Endodermal cell (in vitro differentiated cells): Measurements from ENCODE around the gene LAMA4. TPM values are rescaled to one million over a fixed set of nuclear protein-coding genes. Genes with fewer than 3 reads are reported as not detected.

Experiments used
- DNase-seq: peaks from one replicate; pipeline ENCODE4 v3.0.0-alpha.2; 2017
- H3K27ac ChIP-seq: 2 replicates; pipeline ENCODE4 v1.5.1; 2013; ENCODE audit warnings: mild to moderate bottlenecking, low read depth, low read length, moderate library complexity
- H3K27me3 ChIP-seq: 2 replicates; pipeline ENCODE4 v1.6.1; 2013; ENCODE audit warnings: mild to moderate bottlenecking, low read length, moderate library complexity; ENCODE audit not compliant: insufficient read depth, control insufficient read depth, poor library complexity, severe bottlenecking
- H3K36me3 ChIP-seq: 2 replicates; pipeline ENCODE4 v1.7.0; 2013; ENCODE audit warnings: mild to moderate bottlenecking, low read length, moderate library complexity; ENCODE audit not compliant: control insufficient read depth, insufficient read depth
- H3K4me1 ChIP-seq: one replicate; pipeline ENCODE4 v1.7.0; 2013; ENCODE audit warnings: low read length; ENCODE audit not compliant: control insufficient read depth, insufficient read depth
- H3K4me3 ChIP-seq: 2 replicates; pipeline ENCODE4 v1.5.1; 2013; ENCODE audit warnings: mild to moderate bottlenecking, low read length, moderate library complexity
- H3K9ac ChIP-seq: 2 replicates; pipeline ENCODE4 v1.6.1; 2013; ENCODE audit warnings: mild to moderate bottlenecking, low read length, moderate library complexity; ENCODE audit not compliant: poor library complexity, severe bottlenecking; ENCODE audit errors: extremely low read depth
- H3K9me3 ChIP-seq: 2 replicates; pipeline ENCODE4 v1.6.1; 2013; ENCODE audit warnings: mild to moderate bottlenecking, low read length, moderate library complexity; ENCODE audit not compliant: control insufficient read depth
- H3K27ac Mint-ChIP-seq: 2 replicates; pipeline ENCODE4 v1.8.0; 2020; ENCODE audit warnings: mixed read lengths
- H3K27me3 Mint-ChIP-seq: 2 replicates; pipeline ENCODE4 v1.8.0; 2021; ENCODE audit warnings: mild to moderate bottlenecking, mixed read lengths; ENCODE audit not compliant: insufficient read depth
- H3K36me3 Mint-ChIP-seq: 2 replicates; pipeline ENCODE4 v1.8.0; 2020; ENCODE audit warnings: low read depth, mixed read lengths
- H3K4me1 Mint-ChIP-seq: 2 replicates; pipeline ENCODE4 v1.8.0; 2020; ENCODE audit warnings: mixed read lengths
- H3K4me3 Mint-ChIP-seq: 2 replicates; pipeline ENCODE4 v1.8.0; 2020; ENCODE audit warnings: mild to moderate bottlenecking, moderate library complexity, mixed read lengths
- H3K9me3 Mint-ChIP-seq: 2 replicates; pipeline ENCODE4 v1.8.0; 2020; ENCODE audit warnings: mild to moderate bottlenecking, mixed read lengths
- CTCF ChIP-seq: fragments of 200-600 bp; sonication (generic); conservative IDR thresholded peaks from 2 replicates; pipeline ENCODE4 v1.5.0; 2021; ENCODE audit warnings: antibody characterized with exemption, mild to moderate bottlenecking
- WGBS, 2 experiments: methylation state at CpG; one replicate each; pipeline versions ENCODE4 v1.1.5 to v1.1.7; 2013; ENCODE audit warnings: missing lambda C conversion rate in 2 of 2, mixed read lengths in 1 of 2; ENCODE audit not compliant: insufficient coverage in 1 of 2, insufficient read length in 1 of 2; 5-methylcytosine and 5-hydroxymethylcytosine counted together
- total RNA-seq, 2 donors: library from RNA; stranded (reverse); fragmentation: NEBNext Ultra II Directional in 1 of 2; extraction: Animal tissue kit (Norgen Biotek cat#: 25700) in 1 of 2; gene quantifications; 2 replicates in 1 of 2; 3 replicates in 1 of 2; pipeline ENCODE4 v1.2.1, GENCODE V29; 2021

LAMA4 gene
- total RNA-seq, 2 donors from 2014 or later = 0.24 to 3.7 TPM

GRCh38 chr6:112086744-112087135 lies 167.6 kb downstream of the LAMA4 start:
- 1 to 4% methylated on average over 5 to 8 of the region's 8 CpGs for WGBS, 2 experiments
- TF ChIP-seq CTCF = peak; percentile 18
- H3K4me3 Mint-ChIP-seq = no peak overlapping the region
- Histone ChIP-seq H3K4me3 (peak overlapping the region; percentile 94), H3K9ac (peak overlapping the region; percentile 56), H3K27ac (peak overlapping the region; percentile 59), H3K9me3 (no peaks in the 10 kb centered on the region), H3K36me3 (peaks cover 25% of the 10 kb centered on the region), H3K27me3 (peaks cover 13% of the 10 kb centered on the region), H3K4me1 (no peaks in the 10 kb centered on the region)
- peaks cover 3% of the 10 kb centered on the region for H3K4me1 Mint-ChIP-seq
- H3K27me3 Mint-ChIP-seq = peaks cover 2% of the 10 kb centered on the region
- no peak for DNase-seq
- no peaks in the 10 kb centered on the region for H3K9me3 Mint-ChIP-seq
- peaks cover 36% of the 10 kb centered on the region for H3K36me3 Mint-ChIP-seq
- no peak overlapping the region for H3K27ac Mint-ChIP-seq

GRCh38 chr6:112085286-112086065 lies 168.9 kb downstream of the LAMA4 start:
- no peak for TF ChIP-seq CTCF
- H3K9ac ChIP-seq = no peak overlapping the region
- peaks cover 30% of the 10 kb centered on the region for H3K36me3 ChIP-seq
- peak overlapping the region; percentile 94 for H3K4me3 ChIP-seq
- peak overlapping the region; percentile 45 for H3K4me3 Mint-ChIP-seq
- no peaks in the 10 kb centered on the region for H3K27me3 Mint-ChIP-seq
- no peak overlapping the region for H3K27ac ChIP-seq
- H3K27ac Mint-ChIP-seq = no peak overlapping the region
- no peaks in the 10 kb centered on the region for H3K9me3 Mint-ChIP-seq
- H3K36me3 Mint-ChIP-seq = peaks cover 36% of the 10 kb centered on the region
- no peak for DNase-seq
- H3K9me3 ChIP-seq = no peaks in the 10 kb centered on the region
- H3K27me3 ChIP-seq = peaks cover 9% of the 10 kb centered on the region
- WGBS, 2 experiments = 94 to 99% methylated on average over 7 to 8 of the region's 8 CpGs
- peaks cover 3% of the 10 kb centered on the region for H3K4me1 Mint-ChIP-seq
- H3K4me1 ChIP-seq = no peaks in the 10 kb centered on the region

- WGBS, 2 experiments = 100% methylated on average over 2 of the region's 4 CpGs; no CpG with 5 or more reads in 1 of the 2 experiments
- DNase-seq = no peak
- no peak overlapping the region for H3K4me3 ChIP-seq
- no peak overlapping the region for H3K4me3 Mint-ChIP-seq
- peaks cover 54% of the 10 kb centered on the region for H3K36me3 Mint-ChIP-seq
- no peak overlapping the region for H3K27ac Mint-ChIP-seq
- H3K27me3 ChIP-seq = no peaks in the 10 kb centered on the region
- no peaks in the 10 kb centered on the region for H3K27me3 Mint-ChIP-seq
- H3K4me1 ChIP-seq = no peaks in the 10 kb centered on the region
- no peak overlapping the region for H3K27ac ChIP-seq
- peaks cover 65% of the 10 kb centered on the region for H3K36me3 ChIP-seq
- no peaks in the 10 kb centered on the region for H3K9me3 Mint-ChIP-seq
- no peak overlapping the region for H3K9ac ChIP-seq
- peaks cover 3% of the 10 kb centered on the region for H3K4me1 Mint-ChIP-seq
- TF ChIP-seq CTCF = no peak
- H3K9me3 ChIP-seq = no peaks in the 10 kb centered on the region
Observed at GRCh38 chr6:112081569-112081968, 172.8 kb downstream of the LAMA4 start.
